ENCODE data around the gene LMBR1L. TPM values are rescaled to one million over a fixed set of nuclear protein-coding genes. Genes with fewer than 3 reads are reported as not detected.

Gene LMBR1L
- total RNA-seq, 1 experiment from 2014 or later = 55.1 TPM

- H3K14ac ChIP-seq (ENCODE audit: insufficient read depth, low read length) = no peak overlapping the region
- H3K4me3 Mint-ChIP-seq = no peak overlapping the region
- DNase-seq = no peak
- H3K79me2 ChIP-seq (ENCODE audit: insufficient read depth, low read length) = no peaks in the 10 kb centered on the region
- H4K8ac ChIP-seq (replicated peaks; ENCODE audit: insufficient read length, low read depth, low read length) = no peak overlapping the region
- H3K27me3 Mint-ChIP-seq (ENCODE audit: low read depth) = peaks cover 42% of the 10 kb centered on the region
- H3K27ac ChIP-seq (ENCODE audit: insufficient read length, low read depth, low read length) = no peak overlapping the region
- H2AFZ ChIP-seq (ENCODE audit: low read length) = no peak overlapping the region
- H2BK12ac ChIP-seq (ENCODE audit: insufficient read length, low read depth, low read length) = no peak overlapping the region
- no peak overlapping the region for H3K56ac ChIP-seq (ENCODE audit: insufficient read length, low read depth, low read length)
- H3K9me3 ChIP-seq (ENCODE audit: control insufficient read depth, low read depth, low read length) = no peaks in the 10 kb centered on the region
- H2BK120ac ChIP-seq (ENCODE audit: low read depth, low read length, poor library complexity, severe bottlenecking) = no peak overlapping the region
- no peak overlapping the region for H2BK15ac ChIP-seq (ENCODE audit: low read depth, low read length)
- no peak for TF ChIP-seq CTCF (conservative IDR thresholded peaks at IDR 0.05)
- no peak overlapping the region for H3K4me2 ChIP-seq (ENCODE audit: insufficient read depth, insufficient read length, low read length)
- H3K4me1 Mint-ChIP-seq = peaks cover 3 to 6% of the 10 kb centered on the region in 2 experiments; a peak in 3 of 4 replicates
- no peak overlapping the region for H3K4ac ChIP-seq (ENCODE audit: low read depth, low read length)
- no peak overlapping the region for H3K9ac ChIP-seq (ENCODE audit: extremely low read depth, insufficient read length, low read length)
- H3T11ph ChIP-seq (ENCODE audit: low read length) = no peak overlapping the region
- H3K79me1 ChIP-seq (ENCODE audit: insufficient read depth, low read depth, low read length, poor library complexity, severe bottlenecking) = no peaks in the 10 kb centered on the region
- H3K23me2 ChIP-seq (ENCODE audit: insufficient read length, low read depth, low read length, poor library complexity, severe bottlenecking) = no peaks in the 10 kb centered on the region
- no peak overlapping the region for H4K5ac ChIP-seq (ENCODE audit: insufficient read length, low read depth, low read length)
- H4K91ac ChIP-seq (ENCODE audit: insufficient read length, low read depth, low read length) = no peak overlapping the region
- H3K4me1 ChIP-seq (ENCODE audit: insufficient read depth, low read length) = no peaks in the 10 kb centered on the region
- peaks cover 4% of the 10 kb centered on the region; the same call in 1 of the 2 replicates for H3K27me3 ChIP-seq (ENCODE audit: insufficient read depth, low read length)
- no peak overlapping the region for H3K27ac Mint-ChIP-seq
- no CpG with 5 or more reads among the region's 1 CpG for WGBS (ENCODE audit: extremely low coverage, insufficient read length, low lambda C conversion rate)
- H3K18ac ChIP-seq (ENCODE audit: insufficient read length, low read depth, low read length) = no peak overlapping the region
- no peak overlapping the region for H2AK5ac ChIP-seq (ENCODE audit: insufficient read length, low read length)
- H4K20me1 ChIP-seq (ENCODE audit: control insufficient read depth, insufficient read depth, insufficient read length) = no peaks in the 10 kb centered on the region
- no peak overlapping the region for H2BK20ac ChIP-seq (ENCODE audit: low read depth, low read length, poor library complexity, severe bottlenecking)
- H3K23ac ChIP-seq (ENCODE audit: insufficient read length, low read depth, low read length) = no peak overlapping the region
- H3K9me3 Mint-ChIP-seq = no peaks in the 10 kb centered on the region
- no peak overlapping the region for H2BK5ac ChIP-seq (ENCODE audit: insufficient read length, low read length)
- H3K36me3 Mint-ChIP-seq (ENCODE audit: insufficient read depth in 1 of 3, low read depth in 3 of 3) = no peaks in the 10 kb centered on the region
Observed at GRCh38 chr12:49079793-49080192, 30.9 kb downstream of the LMBR1L start.

Measured in H9 (cell line).